NT2/D1 (cell line): ENCODE data around the gene PCDHA3.
"Not testable (repeated sequence)": the region's sequence is repeated elsewhere in the genome, so short reads cannot be mapped to it uniquely, and the experiment has no call there.

Source experiments
- DNase-seq: peaks from one replicate; pipeline ENCODE4 v3.0.0-alpha.2; 2011; ENCODE audit warnings: low read depth, low spot score
- H3K27me3 ChIP-seq: 2 replicates; pipeline ENCODE4 v1.6.0; 2011; ENCODE audit warnings: mild to moderate bottlenecking; ENCODE audit not compliant: insufficient read length, insufficient read depth
- H3K36me3 ChIP-seq: 2 replicates; pipeline ENCODE4 v1.6.1; 2011; ENCODE audit warnings: mild to moderate bottlenecking, low read length, mixed read lengths; ENCODE audit not compliant: insufficient read depth, insufficient read length
- H3K4me1 ChIP-seq: 2 replicates; pipeline ENCODE4 v1.5.1; 2011; ENCODE audit not compliant: insufficient read depth, insufficient read length
- H3K4me3 ChIP-seq: 2 replicates; pipeline ENCODE4 v1.5.1; 2011; ENCODE audit warnings: low read depth; ENCODE audit not compliant: insufficient read length
- H3K9ac ChIP-seq: 2 replicates; pipeline ENCODE4 v1.6.0; 2011; ENCODE audit warnings: low read depth; ENCODE audit not compliant: insufficient read length
- H3K9me3 ChIP-seq: 2 replicates; pipeline ENCODE4 v1.5.1; 2011; ENCODE audit warnings: mild to moderate bottlenecking, low read length; ENCODE audit not compliant: insufficient read depth
- SUZ12 ChIP-seq: IDR thresholded peaks from 2 replicates; pipeline ENCODE4 v1.6.1; 2011; ENCODE audit not compliant: insufficient read length, insufficient read depth; ENCODE audit errors: extremely low read depth
- YY1 ChIP-seq: IDR thresholded peaks from 2 replicates; pipeline ENCODE4 v1.6.1; 2011; ENCODE audit not compliant: insufficient read length, insufficient read depth
- ZNF274 ChIP-seq: IDR thresholded peaks from 2 replicates; pipeline ENCODE4 v1.6.1; 2011; ENCODE audit warnings: mild to moderate bottlenecking, low read depth, low read length

The PCDHA3 gene

DNA sequence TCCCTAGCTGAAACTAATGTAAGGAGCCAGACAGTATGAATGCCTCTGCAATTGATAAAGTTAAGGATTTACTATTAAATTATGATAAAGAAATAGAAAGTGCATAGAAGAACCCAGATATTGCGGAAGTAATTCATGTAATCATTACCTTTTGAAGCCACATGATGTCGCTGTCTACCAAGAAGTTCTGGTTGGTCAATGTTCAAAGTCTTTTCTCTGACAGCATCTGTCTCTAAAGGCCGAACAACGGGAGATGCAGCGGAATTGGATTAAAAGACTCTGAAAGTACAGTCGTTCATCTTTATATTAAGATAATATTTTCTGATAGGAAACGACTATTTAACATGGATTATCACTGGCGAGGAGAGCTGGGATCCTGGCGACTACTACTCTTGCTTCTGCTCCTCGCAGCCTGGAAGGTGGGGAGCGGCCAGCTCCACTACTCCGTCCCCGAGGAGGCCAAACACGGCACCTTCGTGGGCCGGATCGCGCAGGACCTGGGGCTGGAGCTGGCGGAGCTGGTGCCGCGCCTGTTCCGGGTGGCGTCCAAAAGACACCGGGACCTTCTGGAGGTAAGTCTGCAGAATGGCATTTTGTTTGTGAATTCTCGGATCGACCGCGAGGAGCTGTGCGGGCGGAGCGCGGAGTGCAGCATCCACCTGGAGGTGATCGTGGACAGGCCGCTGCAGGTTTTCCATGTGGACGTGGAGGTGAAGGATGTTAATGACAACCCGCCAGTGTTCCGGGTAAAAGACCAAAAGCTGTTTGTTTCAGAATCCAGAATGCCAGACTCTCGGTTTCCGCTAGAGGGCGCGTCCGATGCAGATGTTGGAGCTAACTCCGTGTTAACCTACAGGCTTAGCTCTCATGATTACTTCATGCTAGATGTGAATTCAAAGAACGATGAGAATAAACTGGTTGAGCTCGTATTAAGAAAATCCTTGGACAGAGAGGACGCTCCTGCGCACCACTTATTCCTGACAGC, 40.4 kb downstream of the PCDHA3 start, which contains the start of gene PCDHA8:
Gene PCDHA8 (plus strand): TSS at position 210 of the 985 bp plus-strand sequence. CDS start 135 bp downstream, at position 345.
- Histone ChIP-seq H3K9ac (no peak within 1 kb of the TSS), H3K36me3 (no peaks in the 10 kb centered on the region), H3K4me3 (peak within 1 kb of the TSS; percentile 29), H3K27me3 (no peaks in the 10 kb centered on the region), H3K9me3 (no peaks in the 10 kb centered on the region), H3K4me1 (no peaks in the 10 kb centered on the region)
- TF ChIP-seq YY1 (no peak), ZNF274 (no peak), SUZ12 (no peak)
- DNase-seq, result no peak

DNA sequence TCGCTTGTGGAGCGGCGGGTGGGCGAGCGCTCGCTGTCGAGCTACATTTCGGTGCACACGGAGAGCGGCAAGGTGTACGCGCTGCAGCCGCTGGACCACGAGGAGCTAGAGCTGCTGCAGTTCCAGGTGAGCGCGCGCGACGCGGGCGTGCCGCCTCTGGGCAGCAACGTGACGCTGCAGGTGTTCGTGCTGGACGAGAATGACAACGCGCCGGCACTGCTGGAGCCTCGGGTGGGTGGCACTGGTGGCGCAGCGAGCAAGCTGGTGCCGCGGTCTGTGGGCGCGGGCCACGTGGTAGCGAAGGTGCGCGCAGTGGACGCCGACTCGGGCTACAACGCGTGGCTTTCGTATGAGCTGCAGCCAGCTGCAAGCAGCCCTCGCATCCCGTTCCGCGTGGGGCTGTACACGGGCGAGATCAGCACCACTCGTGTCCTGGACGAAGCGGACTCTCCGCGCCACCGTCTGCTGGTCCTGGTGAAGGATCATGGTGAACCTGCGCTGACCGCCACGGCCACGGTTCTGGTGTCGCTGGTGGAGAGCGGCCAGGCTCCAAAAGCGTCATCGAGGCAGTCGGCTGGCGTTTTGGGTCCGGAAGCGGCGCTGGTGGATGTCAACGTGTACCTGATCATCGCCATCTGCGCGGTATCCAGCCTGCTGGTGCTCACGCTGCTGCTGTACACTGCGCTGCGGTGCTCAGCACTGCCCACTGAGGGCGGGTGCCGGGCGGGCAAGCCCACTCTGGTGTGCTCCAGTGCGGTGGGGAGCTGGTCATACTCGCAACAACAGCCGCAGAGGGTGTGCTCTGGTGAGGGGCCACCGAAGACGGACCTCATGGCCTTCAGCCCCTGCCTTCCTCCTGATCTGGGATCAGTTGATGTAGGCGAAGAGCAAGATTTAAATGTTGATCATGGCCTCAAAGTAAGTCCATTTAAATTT, 42.2 kb downstream of the PCDHA3 start:
- DNase-seq, result no peak
- H3K4me1 ChIP-seq, result no peaks in the 10 kb centered on the region
- H3K27me3 ChIP-seq, result no peaks in the 10 kb centered on the region
- H3K9me3 ChIP-seq, result no peaks in the 10 kb centered on the region
- H3K36me3 ChIP-seq, result no peaks in the 10 kb centered on the region
- H3K4me3 ChIP-seq, result no peak overlapping the region
- TF ChIP-seq SUZ12, result no peak
- TF ChIP-seq YY1, result no peak
- TF ChIP-seq ZNF274, result no peak
- no peak overlapping the region for H3K9ac ChIP-seq

DNA sequence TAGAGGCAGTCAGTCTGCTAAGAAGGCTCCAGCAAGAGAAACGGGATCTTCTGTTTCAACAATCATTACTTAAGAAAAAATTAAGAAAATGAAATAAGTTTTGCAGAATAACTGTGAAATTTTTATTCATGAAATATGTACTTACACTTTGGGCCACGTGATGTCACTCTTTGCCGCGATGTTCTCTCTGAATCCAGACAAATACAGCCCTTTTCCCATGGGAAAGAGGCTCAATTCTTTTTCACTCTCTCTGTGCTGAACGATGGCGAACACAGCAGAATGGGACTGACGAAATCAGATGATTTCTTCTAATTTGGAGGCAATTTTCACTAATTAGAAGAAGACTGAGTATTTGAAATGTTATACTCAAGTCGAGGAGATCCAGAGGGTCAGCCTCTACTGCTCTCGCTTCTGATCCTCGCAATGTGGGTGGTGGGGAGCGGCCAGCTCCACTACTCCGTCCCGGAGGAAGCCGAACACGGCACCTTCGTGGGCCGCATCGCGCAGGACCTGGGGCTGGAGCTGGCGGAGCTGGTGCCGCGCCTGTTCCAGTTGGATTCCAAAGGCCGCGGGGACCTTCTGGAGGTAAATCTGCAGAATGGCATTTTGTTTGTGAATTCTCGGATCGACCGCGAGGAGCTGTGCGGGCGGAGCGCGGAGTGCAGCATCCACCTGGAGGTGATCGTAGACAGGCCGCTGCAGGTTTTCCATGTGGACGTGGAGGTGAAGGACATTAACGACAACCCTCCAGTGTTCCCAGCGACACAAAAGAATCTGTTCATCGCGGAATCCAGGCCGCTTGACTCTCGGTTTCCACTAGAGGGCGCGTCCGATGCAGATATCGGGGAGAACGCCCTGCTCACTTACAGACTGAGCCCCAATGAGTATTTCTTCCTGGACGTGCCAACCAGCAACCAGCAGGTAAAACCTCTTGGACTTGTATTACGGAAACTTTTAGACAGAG, 47.6 kb downstream of the PCDHA3 start, which contains the start of gene PCDHA9:
Gene PCDHA9 (plus strand): TSS at position 244 of the 964 bp plus-strand sequence. CDS start 114 bp downstream, at position 358.
- not testable (repeated sequence) for H3K9me3 ChIP-seq, DNase-seq, H3K27me3 ChIP-seq, H3K36me3 ChIP-seq, H3K4me3 ChIP-seq, H3K9ac ChIP-seq, H3K4me1 ChIP-seq

DNA sequence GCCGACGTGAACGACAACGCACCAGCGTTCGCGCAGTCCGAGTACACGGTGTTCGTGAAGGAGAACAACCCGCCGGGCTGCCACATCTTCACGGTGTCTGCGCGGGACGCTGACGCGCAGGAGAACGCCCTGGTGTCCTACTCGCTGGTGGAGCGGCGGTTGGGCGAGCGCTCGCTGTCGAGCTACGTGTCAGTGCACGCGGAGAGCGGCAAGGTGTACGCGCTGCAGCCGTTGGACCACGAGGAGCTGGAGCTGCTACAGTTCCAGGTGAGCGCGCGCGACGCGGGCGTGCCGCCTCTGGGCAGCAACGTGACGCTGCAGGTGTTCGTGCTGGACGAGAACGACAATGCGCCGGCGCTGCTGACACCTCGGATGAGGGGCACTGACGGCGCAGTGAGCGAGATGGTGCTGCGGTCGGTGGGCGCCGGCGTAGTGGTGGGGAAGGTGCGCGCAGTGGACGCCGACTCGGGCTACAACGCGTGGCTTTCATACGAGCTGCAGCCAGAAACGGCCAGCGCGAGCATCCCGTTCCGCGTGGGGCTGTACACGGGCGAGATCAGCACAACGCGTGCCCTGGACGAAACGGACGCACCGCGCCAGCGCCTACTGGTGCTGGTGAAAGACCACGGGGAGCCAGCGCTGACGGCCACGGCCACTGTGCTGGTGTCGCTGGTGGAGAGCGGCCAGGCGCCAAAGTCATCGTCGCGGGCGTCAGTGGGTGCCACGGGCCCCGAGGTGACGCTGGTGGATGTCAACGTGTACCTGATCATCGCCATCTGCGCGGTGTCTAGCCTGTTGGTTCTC, 49.2 kb downstream of the PCDHA3 start:
- not testable (repeated sequence) for H3K9ac ChIP-seq, H3K4me1 ChIP-seq, H3K27me3 ChIP-seq, H3K9me3 ChIP-seq, H3K4me3 ChIP-seq, DNase-seq, H3K36me3 ChIP-seq
